GM19324 (cell line): ENCODE results near the gene SAXO2.
"Not testable (repeated sequence)": the region's sequence is repeated elsewhere in the genome, so short reads cannot be mapped to it uniquely, and the experiment has no call there.

Experiments
- ATAC-seq: cut with Tn5 transposase; IDR thresholded peaks from one replicate; pipeline ENCODE4 v1.9.1; 2021; ENCODE audit warnings: mild to moderate bottlenecking, moderate library complexity; ENCODE audit not compliant: unreplicated experiment, low FRiP score

SAXO2 gene

GRCh38 chr15:82312586-82313349 is 50.1 kb downstream of the SAXO2 start:
- no peak for ATAC-seq

GRCh38 chr15:82313446-82313845 is 50.8 kb downstream of the SAXO2 start:
- ATAC-seq, result no peak

GRCh38 chr15:82313951-82314768 is 51.5 kb downstream of the SAXO2 start:
- ATAC-seq, result not testable (repeated sequence)

GRCh38 chr15:82314769-82315518 is 52.3 kb downstream of the SAXO2 start:
- no peak for ATAC-seq

GRCh38 chr15:82315519-82316246 is 53.1 kb downstream of the SAXO2 start:
- no peak for ATAC-seq

- not testable (repeated sequence) for ATAC-seq
Observed at GRCh38 chr15:82316247-82317090, 53.9 kb downstream of the SAXO2 start.

- ATAC-seq, result no peak
Observed at GRCh38 chr15:82317091-82317489, 54.5 kb downstream of the SAXO2 start.

- ATAC-seq, result not testable (repeated sequence)
Observed at GRCh38 chr15:82317516-82317915, 54.9 kb downstream of the SAXO2 start.

GRCh38 chr15:82318281-82318680 is 55.7 kb downstream of the SAXO2 start:
- not testable (repeated sequence) for ATAC-seq

GRCh38 chr15:82319522-82320278 is 57.1 kb downstream of the SAXO2 start:
- ATAC-seq, result not testable (repeated sequence)

- not testable (repeated sequence) for ATAC-seq
Observed at GRCh38 chr15:82320861-82321260, 58.2 kb downstream of the SAXO2 start.

GRCh38 chr15:82322488-82322887 is 59.9 kb downstream of the SAXO2 start:
- ATAC-seq, result not testable (repeated sequence)

- ATAC-seq, result not testable (repeated sequence)
Observed at GRCh38 chr15:82324831-82325230, 62.2 kb downstream of the SAXO2 start.

GRCh38 chr15:82325646-82326045 is 63.0 kb downstream of the SAXO2 start:
- ATAC-seq, result not testable (repeated sequence)

GRCh38 chr15:82326896-82327295 is 64.3 kb downstream of the SAXO2 start:
- not testable (repeated sequence) for ATAC-seq

GRCh38 chr15:82327372-82327771 is 64.8 kb downstream of the SAXO2 start:
- not testable (repeated sequence) for ATAC-seq

- ATAC-seq, result not testable (repeated sequence)
Observed at GRCh38 chr15:82329039-82329438, 66.4 kb downstream of the SAXO2 start.

GRCh38 chr15:82330921-82331320 is 68.3 kb downstream of the SAXO2 start:
- not testable (repeated sequence) for ATAC-seq
